Measurements from ENCODE around the gene EIF4G3. TPM values are rescaled to one million over a fixed set of nuclear protein-coding genes. Genes with fewer than 3 reads are reported as not detected.

EIF4G3 gene
- polyA plus RNA-seq, 1 of the 3 experiments (the other 2 are of a cell fraction): 32.0 TPM

GRCh38 chr1:20770314-20771087 is 406.2 kb downstream of the EIF4G3 start:
- Histone ChIP-seq H2AFZ (ENCODE audit: low read depth) (no peak overlapping the region), H3K27me3 (ENCODE audit: insufficient read depth) (no peaks in the 10 kb centered on the region), H3K4me1 (ENCODE audit: control insufficient read depth in 1 of 2, insufficient read depth in 2 of 2, low read depth in 1 of 2, low read length in 1 of 2) (no peaks in the 10 kb centered on the region), H3K4me2 (no peak overlapping the region), H3K79me2 (ENCODE audit: insufficient read depth) (peaks cover 89% of the 10 kb centered on the region), H4K20me1 (ENCODE audit: insufficient read depth) (peaks cover 16% of the 10 kb centered on the region), H3K9me3 (no peaks in the 10 kb centered on the region), H3F3A (replicated peaks; ENCODE audit: insufficient read depth) (peaks cover 30% of the 10 kb centered on the region), H3K9me2 (no peaks in the 10 kb centered on the region), H3K27ac (ENCODE audit: low read depth in 2 of 2, low read length in 1 of 2) (no peak overlapping the region), H3K36me3 (replicated peaks in 1 of 2; ENCODE audit: control insufficient read depth in 1 of 2, insufficient read depth in 2 of 2, low read length in 1 of 2) (peaks cover 71 to 97% of the 10 kb centered on the region in 2 experiments), H3K9ac (no peak overlapping the region), H3K4me3 (ENCODE audit: low read depth in 2 of 2, low read length in 1 of 2) (no peak overlapping the region)
- WGBS (ENCODE audit: low lambda C conversion rate): 94% methylated on average over 6 of the region's 6 CpGs
- DNase-seq: no peak
- POLR2A ChIA-PET: interaction anchor here (2.5 kb wide), 1 partner anchor 16 kb away, joined by 10 read pairs; the partner anchor contains the start of gene HP1BP3
- CTCF ChIA-PET: interaction anchor here (0.6 kb wide), 1 partner anchor 889 kb away, joined by 3 read pairs; the partner anchor contains the start of gene OTUD3
- TF ChIP-seq MXI1 (IDR thresholded peaks at IDR 0.05; ENCODE audit: low read depth, low read length) (no peak), RCOR1 (IDR thresholded peaks at IDR 0.05; ENCODE audit: low read length) (no peak), TAF1 (IDR thresholded peaks at IDR 0.05; ENCODE audit: borderline replicate concordance, low read depth, low read length) (no peak), ELF1 (IDR thresholded peaks at IDR 0.05) (no peak), RXRA (IDR thresholded peaks at IDR 0.05; ENCODE audit: borderline replicate concordance, low read depth) (no peak), SMC3 (IDR thresholded peaks at IDR 0.05; ENCODE audit: low read depth, low read length) (no peak), ZBTB33 (IDR thresholded peaks at IDR 0.05; ENCODE audit: borderline replicate concordance, low read depth) (no peak), FOXM1 (IDR thresholded peaks at IDR 0.05; ENCODE audit: low read depth) (no peak), POLR2AphosphoS5 (IDR thresholded peaks at IDR 0.05; ENCODE audit: low read depth, low read length) (no peak)

- H3K4me1 ChIP-seq (ENCODE audit: control insufficient read depth in 1 of 2, insufficient read depth in 2 of 2, low read depth in 1 of 2, low read length in 1 of 2): no peaks in the 10 kb centered on the region
- H3K9me2 ChIP-seq: no peaks in the 10 kb centered on the region
- no peaks in the 10 kb centered on the region for H3K27me3 ChIP-seq (ENCODE audit: insufficient read depth)
- H3K36me3 ChIP-seq (replicated peaks in 1 of 2; ENCODE audit: control insufficient read depth in 1 of 2, insufficient read depth in 2 of 2, low read length in 1 of 2): peaks cover 70 to 97% of the 10 kb centered on the region in 2 experiments
- POLR2A ChIA-PET: no interaction called here
- H3K27ac ChIP-seq (ENCODE audit: low read depth in 2 of 2, low read length in 1 of 2): no peak overlapping the region
- CTCF ChIA-PET: interaction anchor here (0.6 to 1.0 kb wide), 2 partner anchors 21 to 65 kb away, joined by 3 read pairs; no protein-coding TSS in a partner anchor
- no peak overlapping the region for H3K4me2 ChIP-seq
- no peak overlapping the region for H3K4me3 ChIP-seq (ENCODE audit: low read depth in 2 of 2, low read length in 1 of 2)
- 0 out of 2 replicates have a peak, but pooled peaks cover 8% of the 10 kb centered on the region for H4K20me1 ChIP-seq (ENCODE audit: insufficient read depth)
- peaks cover 69% of the 10 kb centered on the region for H3K79me2 ChIP-seq (ENCODE audit: insufficient read depth)
- no peak overlapping the region for H2AFZ ChIP-seq (ENCODE audit: low read depth)
- H3K9me3 ChIP-seq: no peaks in the 10 kb centered on the region
- H3F3A ChIP-seq (replicated peaks; ENCODE audit: insufficient read depth): peaks cover 29% of the 10 kb centered on the region
- no peak overlapping the region for H3K9ac ChIP-seq
- no peak for DNase-seq
- TF ChIP-seq CHD2 (IDR thresholded peaks at IDR 0.05; ENCODE audit: low read length, partially characterized antibody) (no peak), RXRA (IDR thresholded peaks at IDR 0.05; ENCODE audit: borderline replicate concordance, low read depth) (no peak), USF2 (IDR thresholded peaks at IDR 0.05; ENCODE audit: borderline replicate concordance, low read depth, low read length) (no peak), TCF12 (IDR thresholded peaks at IDR 0.05) (no peak), GABPA (IDR thresholded peaks at IDR 0.05; ENCODE audit: low read depth) (no peak), NFIC (IDR thresholded peaks at IDR 0.05; ENCODE audit: borderline replicate concordance) (no peak), YY1 (IDR thresholded peaks at IDR 0.05; ENCODE audit: low read depth) (no peak), ZBTB33 (IDR thresholded peaks at IDR 0.05; ENCODE audit: borderline replicate concordance, low read depth) (no peak), MEF2A (IDR thresholded peaks at IDR 0.05; ENCODE audit: borderline replicate concordance, low read depth) (no peak), RCOR1 (IDR thresholded peaks at IDR 0.05; ENCODE audit: low read length) (no peak), FOXM1 (IDR thresholded peaks at IDR 0.05; ENCODE audit: low read depth) (no peak), SMC3 (IDR thresholded peaks at IDR 0.05; ENCODE audit: low read depth, low read length) (no peak), PBX3 (IDR thresholded peaks at IDR 0.05) (no peak), NRF1 (IDR thresholded peaks at IDR 0.05; ENCODE audit: low read depth, low read length) (no peak)
Observed at GRCh38 chr1:20767271-20767670, 409.4 kb downstream of the EIF4G3 start.
